DMS153 treated with DMSO at 0.1 percent for 48 hours (cell line): ENCODE data around the gene SPRED3.

Experiments
- DNase-seq: peaks from one replicate; lab custom pipeline; 2025; ENCODE audit not compliant: unreplicated experiment; lab: John Stamatoyannopoulos, UW

Gene SPRED3

DNA sequence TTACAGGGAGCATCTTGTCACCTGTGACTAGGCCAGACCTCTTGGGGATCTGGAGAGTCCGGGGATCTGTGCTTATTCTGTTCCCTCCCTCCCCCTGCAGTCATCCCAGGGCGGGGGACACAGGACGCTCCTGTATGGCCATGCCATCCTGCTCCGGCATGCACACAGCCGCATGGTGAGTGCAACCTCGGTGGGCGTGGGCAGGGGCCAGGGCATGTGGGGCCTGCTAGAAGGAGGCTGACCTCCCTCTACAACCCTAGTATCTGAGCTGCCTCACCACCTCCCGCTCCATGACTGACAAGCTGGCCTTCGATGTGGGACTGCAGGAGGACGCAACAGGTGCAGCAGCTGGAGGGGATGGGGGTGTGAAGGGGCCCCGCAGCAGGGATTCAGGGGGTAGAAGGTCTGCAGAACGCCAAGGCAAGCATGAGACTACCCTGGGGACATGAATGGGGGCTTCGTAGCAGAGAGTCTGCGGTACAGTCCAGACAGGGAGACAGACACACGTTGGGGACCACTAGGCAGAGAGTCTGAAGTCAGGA lies 55.0 kb downstream of the SPRED3 start:
- no peak for DNase-seq

DNA sequence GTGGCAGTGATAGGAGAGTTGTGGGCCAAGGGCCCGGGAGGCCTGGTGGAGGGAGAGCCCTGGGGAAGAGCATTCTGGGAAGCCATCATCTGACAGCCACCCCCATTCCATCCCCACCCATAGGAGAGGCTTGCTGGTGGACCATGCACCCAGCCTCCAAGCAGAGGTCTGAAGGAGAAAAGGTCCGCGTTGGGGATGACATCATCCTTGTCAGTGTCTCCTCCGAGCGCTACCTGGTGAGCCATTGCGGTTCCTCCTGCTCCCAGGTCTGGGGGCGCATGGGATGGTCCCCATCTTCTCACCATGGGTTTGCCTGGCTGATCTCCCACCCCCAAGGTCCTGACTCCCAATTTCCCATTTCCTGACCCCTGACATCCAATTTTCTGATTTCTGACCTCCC lies 55.5 kb downstream of the SPRED3 start:
- DNase-seq: no peak

DNA sequence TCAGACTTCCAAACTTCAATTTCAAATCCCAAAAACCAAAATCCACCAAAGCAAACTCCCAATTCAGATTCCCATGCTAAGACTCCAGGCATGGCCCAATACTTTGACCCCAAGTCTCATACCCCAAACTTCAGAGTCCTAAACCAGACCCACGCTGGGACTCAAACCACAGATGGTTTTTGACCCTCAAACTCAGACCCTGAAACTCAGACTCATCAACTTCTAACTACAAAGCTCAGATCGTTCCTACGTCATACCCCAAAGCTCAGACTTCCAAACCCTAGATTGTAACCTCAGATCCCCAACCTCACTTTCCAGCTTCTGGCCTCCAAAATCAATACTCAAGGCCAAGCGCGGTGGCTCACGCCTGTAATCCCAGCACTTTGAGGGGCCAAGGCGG lies 56.9 kb downstream of the SPRED3 start:
- DNase-seq: no peak

DNA sequence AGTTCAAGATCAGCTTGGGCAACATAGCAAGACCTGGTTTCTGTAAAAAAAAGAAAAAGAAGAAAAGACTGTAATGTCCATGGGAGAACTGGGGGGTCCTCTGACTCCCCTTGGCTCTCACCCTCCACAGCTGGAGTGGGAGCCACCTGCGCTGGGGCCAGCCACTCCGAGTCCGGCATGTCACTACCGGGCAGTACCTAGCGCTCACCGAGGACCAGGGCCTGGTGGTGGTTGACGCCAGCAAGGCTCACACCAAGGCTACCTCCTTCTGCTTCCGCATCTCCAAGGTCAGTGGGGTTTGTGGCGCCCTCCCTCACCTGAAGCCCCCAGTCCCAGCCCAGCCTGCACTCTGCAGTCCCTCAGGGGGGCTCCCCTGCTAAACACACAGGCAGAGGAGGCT lies 59.7 kb downstream of the SPRED3 start:
- no peak for DNase-seq
